ENCODE results near the gene RPS6KL1. TPM values are rescaled to one million over a fixed set of nuclear protein-coding genes. Genes with fewer than 3 reads are reported as not detected.

The RPS6KL1 gene
- total RNA-seq, 1 experiment from 2014 or later, result 16.4 TPM

DNA sequence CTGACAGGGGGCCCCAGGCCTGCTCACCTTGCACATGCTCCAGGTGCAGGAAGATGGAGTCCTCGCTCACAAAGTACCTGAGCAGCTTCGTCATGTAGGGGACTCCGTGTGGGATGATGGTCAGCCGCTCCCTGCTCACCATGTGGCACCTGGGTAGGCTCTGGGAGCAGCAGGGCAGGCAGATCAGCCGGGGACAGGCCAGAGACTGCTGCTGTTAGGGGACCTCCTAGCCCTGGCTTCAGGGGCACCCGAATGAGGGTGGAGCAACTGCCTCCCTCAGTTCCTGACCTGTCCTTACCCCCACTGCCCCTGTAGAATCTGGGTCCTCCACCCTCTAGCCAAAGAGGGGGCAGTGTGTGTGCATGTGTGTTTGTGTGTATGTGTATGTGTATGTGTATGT lies 11.8 kb downstream of the RPS6KL1 start:
- intact Hi-C loops (cut with micrococcal nuclease; ENCODE audit: unreplicated experiment), result no loop called here
- BruUV-seq (replicated peaks), result no TSS peak
- no peak for DNase-seq
- no peaks in the 10 kb centered on the region for H3K9me3 Mint-ChIP-seq (ENCODE audit: low read depth, unreplicated experiment)
- H3K27me3 Mint-ChIP-seq (ENCODE audit: unreplicated experiment), result no peaks in the 10 kb centered on the region
- H3K4me1 Mint-ChIP-seq (ENCODE audit: low read depth, unreplicated experiment), result peaks cover 14% of the 10 kb centered on the region
- H3K36me3 Mint-ChIP-seq (ENCODE audit: insufficient read depth, unreplicated experiment), result peaks cover 5% of the 10 kb centered on the region
- H3K4me3 Mint-ChIP-seq (ENCODE audit: low read depth, unreplicated experiment), result no peak overlapping the region
- H3K27ac Mint-ChIP-seq (ENCODE audit: unreplicated experiment), result no peak overlapping the region
- CTCF ChIA-PET, result interaction anchor here (0.7 to 1.5 kb wide), 5 partner anchors 12 to 786 kb away, joined by 3 to 5 read pairs (median 3); partner anchors contain the start of gene RPS6KL1
- TF ChIP-seq, protein P1, sequence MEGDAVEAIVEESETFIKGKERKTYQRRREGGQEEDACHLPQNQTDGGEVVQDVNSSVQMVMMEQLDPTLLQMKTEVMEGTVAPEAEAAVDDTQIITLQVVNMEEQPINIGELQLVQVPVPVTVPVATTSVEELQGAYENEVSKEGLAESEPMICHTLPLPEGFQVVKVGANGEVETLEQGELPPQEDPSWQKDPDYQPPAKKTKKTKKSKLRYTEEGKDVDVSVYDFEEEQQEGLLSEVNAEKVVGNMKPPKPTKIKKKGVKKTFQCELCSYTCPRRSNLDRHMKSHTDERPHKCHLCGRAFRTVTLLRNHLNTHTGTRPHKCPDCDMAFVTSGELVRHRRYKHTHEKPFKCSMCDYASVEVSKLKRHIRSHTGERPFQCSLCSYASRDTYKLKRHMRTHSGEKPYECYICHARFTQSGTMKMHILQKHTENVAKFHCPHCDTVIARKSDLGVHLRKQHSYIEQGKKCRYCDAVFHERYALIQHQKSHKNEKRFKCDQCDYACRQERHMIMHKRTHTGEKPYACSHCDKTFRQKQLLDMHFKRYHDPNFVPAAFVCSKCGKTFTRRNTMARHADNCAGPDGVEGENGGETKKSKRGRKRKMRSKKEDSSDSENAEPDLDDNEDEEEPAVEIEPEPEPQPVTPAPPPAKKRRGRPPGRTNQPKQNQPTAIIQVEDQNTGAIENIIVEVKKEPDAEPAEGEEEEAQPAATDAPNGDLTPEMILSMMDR (IDR thresholded peaks at IDR 0.05; ENCODE audit: unreplicated experiment), result no peak

DNA sequence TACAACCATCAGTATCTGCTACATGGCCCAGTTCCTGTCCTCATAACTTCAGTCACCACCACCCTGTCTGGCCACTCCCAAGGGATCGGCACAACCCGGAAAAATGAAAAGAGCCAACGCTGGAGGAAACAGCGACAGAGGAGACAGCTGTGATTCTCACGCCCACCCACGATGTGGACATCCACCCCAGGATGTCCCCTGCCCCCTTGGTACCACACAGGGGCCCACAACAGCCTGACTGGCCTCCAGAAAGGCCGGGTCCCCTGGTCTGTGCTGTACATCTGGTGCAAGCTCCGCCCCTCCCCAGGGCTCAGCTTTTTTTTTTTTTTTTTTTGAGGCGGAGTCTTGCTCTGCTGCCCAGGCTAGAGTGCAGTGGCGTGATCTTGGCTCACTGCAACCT lies 12.5 kb downstream of the RPS6KL1 start:
- H3K27me3 Mint-ChIP-seq (ENCODE audit: unreplicated experiment), result no peaks in the 10 kb centered on the region
- DNase-seq, result no peak
- H3K9me3 Mint-ChIP-seq (ENCODE audit: low read depth, unreplicated experiment), result no peaks in the 10 kb centered on the region
- no TSS peak for BruUV-seq (replicated peaks)
- intact Hi-C loops (cut with micrococcal nuclease; ENCODE audit: unreplicated experiment), result no loop called here
- TF ChIP-seq, protein P1 (IDR thresholded peaks at IDR 0.05; ENCODE audit: unreplicated experiment), result no peak
- H3K4me1 Mint-ChIP-seq (ENCODE audit: low read depth, unreplicated experiment), result peaks cover 14% of the 10 kb centered on the region
- no peak overlapping the region for H3K4me3 Mint-ChIP-seq (ENCODE audit: low read depth, unreplicated experiment)
- CTCF ChIA-PET, result no interaction called here
- H3K27ac Mint-ChIP-seq (ENCODE audit: unreplicated experiment), result no peak overlapping the region
- H3K36me3 Mint-ChIP-seq (ENCODE audit: insufficient read depth, unreplicated experiment), result peaks cover 8% of the 10 kb centered on the region

DNA sequence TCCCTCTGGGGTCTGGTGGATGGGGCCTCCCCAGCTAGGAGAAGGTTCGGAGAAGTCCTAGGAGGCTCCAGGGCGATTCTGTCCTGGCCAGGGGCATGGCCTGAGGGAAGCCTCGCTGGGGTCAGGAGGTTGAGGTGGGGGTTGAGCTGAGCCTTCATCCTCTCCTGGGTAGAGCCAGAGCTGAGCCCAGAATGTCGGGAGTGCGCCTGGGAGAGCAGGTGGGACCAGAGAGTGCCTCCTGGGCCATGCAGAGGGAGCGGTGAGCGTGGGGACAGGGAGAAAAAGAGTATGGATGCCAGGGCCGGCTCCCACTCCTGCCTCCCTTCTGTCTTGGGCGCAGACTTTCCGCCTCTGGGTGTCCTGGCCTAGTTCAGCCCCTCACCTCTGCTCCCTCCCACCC lies 13.1 kb downstream of the RPS6KL1 start:
- Mint-ChIP-seq H3K27ac (ENCODE audit: unreplicated experiment) (no peak overlapping the region), H3K4me3 (ENCODE audit: low read depth, unreplicated experiment) (no peak overlapping the region), H3K36me3 (ENCODE audit: insufficient read depth, unreplicated experiment) (peaks cover 12% of the 10 kb centered on the region), H3K4me1 (ENCODE audit: low read depth, unreplicated experiment) (peaks cover 14% of the 10 kb centered on the region), H3K27me3 (ENCODE audit: unreplicated experiment) (no peaks in the 10 kb centered on the region), H3K9me3 (ENCODE audit: low read depth, unreplicated experiment) (no peaks in the 10 kb centered on the region)
- DNase-seq, result no peak
- CTCF ChIA-PET, result no interaction called here
- no TSS peak for BruUV-seq (replicated peaks)
- intact Hi-C loops (cut with micrococcal nuclease; ENCODE audit: unreplicated experiment), result no loop called here
- TF ChIP-seq, protein P1 (IDR thresholded peaks at IDR 0.05; ENCODE audit: unreplicated experiment), result no peak

DNA sequence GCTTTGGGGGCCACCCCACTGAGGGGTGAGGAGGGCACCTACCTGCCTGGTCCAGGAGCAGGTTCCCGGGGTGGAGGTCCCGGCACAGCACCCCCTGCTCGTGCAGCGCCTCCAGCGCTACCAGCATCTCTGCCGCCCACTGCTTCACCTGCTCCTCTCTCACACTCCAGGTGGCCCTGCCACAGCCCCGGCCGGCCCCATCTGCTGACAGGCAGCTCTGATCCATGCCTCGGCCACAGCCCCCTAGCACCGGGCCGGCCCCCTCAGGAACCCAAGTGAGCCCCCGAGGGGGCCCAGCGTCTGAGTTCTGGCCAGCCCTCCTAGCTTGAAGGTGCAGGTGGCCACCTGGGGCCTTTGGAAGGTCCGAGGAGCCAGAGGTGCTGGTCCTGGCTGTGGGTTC lies 13.6 kb downstream of the RPS6KL1 start:
- CTCF ChIA-PET, result no interaction called here
- H3K36me3 Mint-ChIP-seq (ENCODE audit: insufficient read depth, unreplicated experiment), result peaks cover 16% of the 10 kb centered on the region
- TF ChIP-seq, protein P1 (IDR thresholded peaks at IDR 0.05; ENCODE audit: unreplicated experiment), result no peak
- intact Hi-C loops (cut with micrococcal nuclease; ENCODE audit: unreplicated experiment), result no loop called here
- no peaks in the 10 kb centered on the region for H3K27me3 Mint-ChIP-seq (ENCODE audit: unreplicated experiment)
- no peak overlapping the region for H3K27ac Mint-ChIP-seq (ENCODE audit: unreplicated experiment)
- H3K4me3 Mint-ChIP-seq (ENCODE audit: low read depth, unreplicated experiment), result no peak overlapping the region
- no TSS peak for BruUV-seq (replicated peaks)
- no peaks in the 10 kb centered on the region for H3K9me3 Mint-ChIP-seq (ENCODE audit: low read depth, unreplicated experiment)
- peaks cover 14% of the 10 kb centered on the region for H3K4me1 Mint-ChIP-seq (ENCODE audit: low read depth, unreplicated experiment)
- no peak for DNase-seq

All from Calu3 (cell line).